Measurements from ENCODE around the gene PRKCE. TPM values are rescaled to one million over a fixed set of nuclear protein-coding genes. Genes with fewer than 3 reads are reported as not detected.

The PRKCE gene
- total and polyA plus RNA-seq, 4 donors: 2.5 to 38.6 (median 5.8) TPM

DNA sequence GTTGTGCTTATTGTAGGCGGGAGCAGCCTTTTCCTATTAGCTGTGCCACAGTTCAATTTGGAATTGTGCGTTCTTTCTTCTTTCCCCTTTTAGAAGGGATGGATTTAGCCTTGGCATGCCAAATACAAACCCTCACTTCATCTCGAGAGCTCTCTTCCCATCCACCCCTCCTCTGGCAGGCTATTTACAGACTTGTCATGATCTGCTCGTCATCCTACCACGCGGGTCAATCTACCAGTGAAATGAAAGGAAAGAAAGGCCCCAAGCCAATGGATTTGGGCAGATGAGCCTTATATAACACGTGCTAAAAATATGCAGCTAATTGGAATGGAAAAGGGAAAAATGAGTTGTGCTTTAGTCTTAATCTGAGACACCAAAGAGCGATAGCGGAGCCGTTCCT, 277.5 kb downstream of the PRKCE start:
- Histone ChIP-seq H3K27ac (ENCODE audit: low read depth in 1 of 2, low read length in 2 of 2) (no peak overlapping the region), H3K36me3 (ENCODE audit: control insufficient read depth in 4 of 4, insufficient read depth in 3 of 4, low read depth in 1 of 4, low read length in 3 of 4) (no peaks in the 10 kb centered on the region), H3K9ac (ENCODE audit: low read depth in 1 of 2, low read length in 2 of 2) (no peak overlapping the region), H3K27me3 (ENCODE audit: control insufficient read depth in 4 of 4, insufficient read depth in 4 of 4, low read length in 3 of 4) (no peaks in the 10 kb centered on the region), H3K9me3 (ENCODE audit: control insufficient read depth in 4 of 4, low read length in 3 of 4) (no peaks in the 10 kb centered on the region), H3K4me1 (ENCODE audit: control insufficient read depth in 4 of 4, insufficient read depth in 4 of 4, low read length in 3 of 4) (no peaks in the 10 kb centered on the region), H3K4me3 (ENCODE audit: low read depth in 1 of 3, low read length in 3 of 3) (no peak overlapping the region)
- WGBS: 91% methylated on average over 10 of the region's 10 CpGs
- DNase-seq (ENCODE audit: low spot score): no peak
- TF ChIP-seq JUND (IDR thresholded peaks at IDR 0.05) (no peak), FOXA2 (IDR thresholded peaks at IDR 0.05) (no peak), RAD21 (IDR thresholded peaks at IDR 0.05) (no peak), YY1 (IDR thresholded peaks at IDR 0.05) (no peak), NR2F2 (IDR thresholded peaks at IDR 0.05) (no peak), HNF4A (conservative IDR thresholded peaks at IDR 0.05) (no peak), RXRA (IDR thresholded peaks at IDR 0.05) (no peak)
- TF ChIP-seq, protein P1, sequence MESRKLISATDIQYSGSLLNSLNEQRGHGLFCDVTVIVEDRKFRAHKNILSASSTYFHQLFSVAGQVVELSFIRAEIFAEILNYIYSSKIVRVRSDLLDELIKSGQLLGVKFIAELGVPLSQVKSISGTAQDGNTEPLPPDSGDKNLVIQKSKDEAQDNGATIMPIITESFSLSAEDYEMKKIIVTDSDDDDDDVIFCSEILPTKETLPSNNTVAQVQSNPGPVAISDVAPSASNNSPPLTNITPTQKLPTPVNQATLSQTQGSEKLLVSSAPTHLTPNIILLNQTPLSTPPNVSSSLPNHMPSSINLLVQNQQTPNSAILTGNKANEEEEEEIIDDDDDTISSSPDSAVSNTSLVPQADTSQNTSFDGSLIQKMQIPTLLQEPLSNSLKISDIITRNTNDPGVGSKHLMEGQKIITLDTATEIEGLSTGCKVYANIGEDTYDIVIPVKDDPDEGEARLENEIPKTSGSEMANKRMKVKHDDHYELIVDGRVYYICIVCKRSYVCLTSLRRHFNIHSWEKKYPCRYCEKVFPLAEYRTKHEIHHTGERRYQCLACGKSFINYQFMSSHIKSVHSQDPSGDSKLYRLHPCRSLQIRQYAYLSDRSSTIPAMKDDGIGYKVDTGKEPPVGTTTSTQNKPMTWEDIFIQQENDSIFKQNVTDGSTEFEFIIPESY (IDR thresholded peaks at IDR 0.05): no peak
- TF ChIP-seq, protein P2, sequence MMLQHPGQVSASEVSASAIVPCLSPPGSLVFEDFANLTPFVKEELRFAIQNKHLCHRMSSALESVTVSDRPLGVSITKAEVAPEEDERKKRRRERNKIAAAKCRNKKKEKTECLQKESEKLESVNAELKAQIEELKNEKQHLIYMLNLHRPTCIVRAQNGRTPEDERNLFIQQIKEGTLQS (IDR thresholded peaks at IDR 0.05): no peak
- TF ChIP-seq, protein P3, sequence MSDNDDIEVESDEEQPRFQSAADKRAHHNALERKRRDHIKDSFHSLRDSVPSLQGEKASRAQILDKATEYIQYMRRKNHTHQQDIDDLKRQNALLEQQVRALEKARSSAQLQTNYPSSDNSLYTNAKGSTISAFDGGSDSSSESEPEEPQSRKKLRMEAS (IDR thresholded peaks at IDR 0.05): no peak

DNA sequence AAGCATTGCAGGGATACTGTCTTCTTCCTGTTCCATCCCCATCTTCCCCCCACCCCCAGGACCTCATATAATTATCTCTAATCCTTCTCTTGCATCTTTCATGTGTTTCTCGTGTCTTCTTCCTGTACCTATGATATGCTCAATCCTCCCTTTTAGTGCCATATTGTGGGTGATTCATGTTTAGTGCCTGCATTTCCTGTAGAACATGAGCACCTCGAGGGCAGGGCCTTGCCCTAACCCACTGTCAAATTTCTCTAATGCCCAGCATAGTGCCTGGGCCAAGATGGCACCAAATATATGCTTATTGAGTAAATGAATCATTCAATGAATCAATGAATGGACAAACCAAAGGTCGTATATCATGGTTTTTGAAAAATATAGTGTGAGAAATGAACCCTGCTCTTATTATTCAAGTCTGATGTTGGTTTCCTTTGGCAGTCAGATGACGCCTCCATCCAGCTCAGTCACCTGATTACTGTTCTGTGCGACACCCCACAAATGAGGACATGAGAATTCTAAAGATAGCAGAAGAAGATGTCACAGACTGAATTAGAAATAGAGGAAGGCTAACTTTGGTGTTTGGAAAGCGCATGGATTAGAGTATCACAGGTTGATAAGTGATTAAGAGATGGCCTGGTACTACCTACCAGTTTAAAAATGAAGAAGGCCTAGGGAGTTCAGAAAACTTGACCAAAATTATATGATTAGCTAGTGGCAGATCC, 278.4 kb downstream of the PRKCE start:
- no peaks in the 10 kb centered on the region for H3K27me3 ChIP-seq (ENCODE audit: control insufficient read depth in 4 of 4, insufficient read depth in 4 of 4, low read length in 3 of 4)
- H3K4me1 ChIP-seq (ENCODE audit: control insufficient read depth in 4 of 4, insufficient read depth in 4 of 4, low read length in 3 of 4): no peaks in the 10 kb centered on the region
- no peaks in the 10 kb centered on the region for H3K9me3 ChIP-seq (ENCODE audit: control insufficient read depth in 4 of 4, low read length in 3 of 4)
- H3K4me3 ChIP-seq (ENCODE audit: low read depth in 1 of 3, low read length in 3 of 3): no peak overlapping the region
- no peak for DNase-seq (ENCODE audit: low spot score)
- H3K9ac ChIP-seq (ENCODE audit: low read depth in 1 of 2, low read length in 2 of 2): no peak overlapping the region
- no peak overlapping the region for H3K27ac ChIP-seq (ENCODE audit: low read depth in 1 of 2, low read length in 2 of 2)
- no peaks in the 10 kb centered on the region for H3K36me3 ChIP-seq (ENCODE audit: control insufficient read depth in 4 of 4, insufficient read depth in 3 of 4, low read depth in 1 of 4, low read length in 3 of 4)
- 88% methylated on average over 6 of the region's 6 CpGs for WGBS
- TF ChIP-seq, protein P1 (IDR thresholded peaks at IDR 0.05): no peak
- TF ChIP-seq YY1 (IDR thresholded peaks at IDR 0.05): no peak
- no peak for TF ChIP-seq EGR1 (IDR thresholded peaks at IDR 0.05; ENCODE audit: low read depth in 2 of 2)
- TF ChIP-seq JUND (IDR thresholded peaks at IDR 0.05): no peak
- TF ChIP-seq TAF1 (conservative IDR thresholded peaks at IDR 0.05): no peak
- no peak for TF ChIP-seq HNF4A (conservative IDR thresholded peaks at IDR 0.05)

DNA sequence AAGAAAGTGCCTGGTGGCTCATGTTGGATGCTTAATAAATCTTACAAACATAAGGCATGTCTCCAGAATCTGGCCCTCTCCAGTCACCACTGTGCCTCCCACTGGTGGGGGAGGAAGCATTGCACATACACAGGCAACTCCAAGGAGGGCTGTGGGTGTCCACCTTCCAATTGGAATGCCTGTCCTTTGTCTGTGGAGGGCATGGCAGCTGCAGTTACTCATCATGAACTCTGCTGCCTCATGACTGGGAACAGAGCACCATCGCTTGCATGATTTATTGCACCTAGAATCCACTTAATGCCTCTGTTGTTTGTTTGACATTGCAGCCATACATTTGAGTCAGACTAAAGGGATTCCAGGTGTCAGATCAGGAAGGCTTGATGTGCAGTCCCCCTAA, 278.9 kb downstream of the PRKCE start:
- no peaks in the 10 kb centered on the region for H3K4me1 ChIP-seq (ENCODE audit: control insufficient read depth in 4 of 4, insufficient read depth in 4 of 4, low read length in 3 of 4)
- no peak overlapping the region for H3K27ac ChIP-seq (ENCODE audit: low read depth in 1 of 2, low read length in 2 of 2)
- no peak overlapping the region for H3K4me3 ChIP-seq (ENCODE audit: low read depth in 1 of 3, low read length in 3 of 3)
- H3K36me3 ChIP-seq (ENCODE audit: control insufficient read depth in 4 of 4, insufficient read depth in 3 of 4, low read depth in 1 of 4, low read length in 3 of 4): no peaks in the 10 kb centered on the region
- no peaks in the 10 kb centered on the region for H3K27me3 ChIP-seq (ENCODE audit: control insufficient read depth in 4 of 4, insufficient read depth in 4 of 4, low read length in 3 of 4)
- no peaks in the 10 kb centered on the region for H3K9me3 ChIP-seq (ENCODE audit: control insufficient read depth in 4 of 4, low read length in 3 of 4)
- no peak for DNase-seq (ENCODE audit: low spot score)
- no peak overlapping the region for H3K9ac ChIP-seq (ENCODE audit: low read depth in 1 of 2, low read length in 2 of 2)
- WGBS: 89% methylated on average over 1 of the region's 1 CpG
- TF ChIP-seq NR2F2 (IDR thresholded peaks at IDR 0.05): no peak
- TF ChIP-seq, protein P4, sequence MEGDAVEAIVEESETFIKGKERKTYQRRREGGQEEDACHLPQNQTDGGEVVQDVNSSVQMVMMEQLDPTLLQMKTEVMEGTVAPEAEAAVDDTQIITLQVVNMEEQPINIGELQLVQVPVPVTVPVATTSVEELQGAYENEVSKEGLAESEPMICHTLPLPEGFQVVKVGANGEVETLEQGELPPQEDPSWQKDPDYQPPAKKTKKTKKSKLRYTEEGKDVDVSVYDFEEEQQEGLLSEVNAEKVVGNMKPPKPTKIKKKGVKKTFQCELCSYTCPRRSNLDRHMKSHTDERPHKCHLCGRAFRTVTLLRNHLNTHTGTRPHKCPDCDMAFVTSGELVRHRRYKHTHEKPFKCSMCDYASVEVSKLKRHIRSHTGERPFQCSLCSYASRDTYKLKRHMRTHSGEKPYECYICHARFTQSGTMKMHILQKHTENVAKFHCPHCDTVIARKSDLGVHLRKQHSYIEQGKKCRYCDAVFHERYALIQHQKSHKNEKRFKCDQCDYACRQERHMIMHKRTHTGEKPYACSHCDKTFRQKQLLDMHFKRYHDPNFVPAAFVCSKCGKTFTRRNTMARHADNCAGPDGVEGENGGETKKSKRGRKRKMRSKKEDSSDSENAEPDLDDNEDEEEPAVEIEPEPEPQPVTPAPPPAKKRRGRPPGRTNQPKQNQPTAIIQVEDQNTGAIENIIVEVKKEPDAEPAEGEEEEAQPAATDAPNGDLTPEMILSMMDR (IDR thresholded peaks at IDR 0.05; ENCODE audit: low read depth, low read length, missing input control): no peak
- TF ChIP-seq FOXA2 (IDR thresholded peaks at IDR 0.05): no peak
- TF ChIP-seq, protein P5, sequence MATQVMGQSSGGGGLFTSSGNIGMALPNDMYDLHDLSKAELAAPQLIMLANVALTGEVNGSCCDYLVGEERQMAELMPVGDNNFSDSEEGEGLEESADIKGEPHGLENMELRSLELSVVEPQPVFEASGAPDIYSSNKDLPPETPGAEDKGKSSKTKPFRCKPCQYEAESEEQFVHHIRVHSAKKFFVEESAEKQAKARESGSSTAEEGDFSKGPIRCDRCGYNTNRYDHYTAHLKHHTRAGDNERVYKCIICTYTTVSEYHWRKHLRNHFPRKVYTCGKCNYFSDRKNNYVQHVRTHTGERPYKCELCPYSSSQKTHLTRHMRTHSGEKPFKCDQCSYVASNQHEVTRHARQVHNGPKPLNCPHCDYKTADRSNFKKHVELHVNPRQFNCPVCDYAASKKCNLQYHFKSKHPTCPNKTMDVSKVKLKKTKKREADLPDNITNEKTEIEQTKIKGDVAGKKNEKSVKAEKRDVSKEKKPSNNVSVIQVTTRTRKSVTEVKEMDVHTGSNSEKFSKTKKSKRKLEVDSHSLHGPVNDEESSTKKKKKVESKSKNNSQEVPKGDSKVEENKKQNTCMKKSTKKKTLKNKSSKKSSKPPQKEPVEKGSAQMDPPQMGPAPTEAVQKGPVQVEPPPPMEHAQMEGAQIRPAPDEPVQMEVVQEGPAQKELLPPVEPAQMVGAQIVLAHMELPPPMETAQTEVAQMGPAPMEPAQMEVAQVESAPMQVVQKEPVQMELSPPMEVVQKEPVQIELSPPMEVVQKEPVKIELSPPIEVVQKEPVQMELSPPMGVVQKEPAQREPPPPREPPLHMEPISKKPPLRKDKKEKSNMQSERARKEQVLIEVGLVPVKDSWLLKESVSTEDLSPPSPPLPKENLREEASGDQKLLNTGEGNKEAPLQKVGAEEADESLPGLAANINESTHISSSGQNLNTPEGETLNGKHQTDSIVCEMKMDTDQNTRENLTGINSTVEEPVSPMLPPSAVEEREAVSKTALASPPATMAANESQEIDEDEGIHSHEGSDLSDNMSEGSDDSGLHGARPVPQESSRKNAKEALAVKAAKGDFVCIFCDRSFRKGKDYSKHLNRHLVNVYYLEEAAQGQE (IDR thresholded peaks at IDR 0.05): no peak
- TF ChIP-seq FOXA1 (IDR thresholded peaks at IDR 0.05): no peak
- TF ChIP-seq, protein P2 (IDR thresholded peaks at IDR 0.05): no peak
- no peak for TF ChIP-seq YY1 (IDR thresholded peaks at IDR 0.05)
- TF ChIP-seq TAF1 (conservative IDR thresholded peaks at IDR 0.05): no peak
- TF ChIP-seq HNF4G (IDR thresholded peaks at IDR 0.05): no peak
- no peak for TF ChIP-seq RAD21 (IDR thresholded peaks at IDR 0.05)

Data from liver (tissue), 9 donors.